NCI-H82 treated with DMSO at 0.1 percent for 48 hours (cell line): Measurements from ENCODE around the gene TGFBRAP1.
"Not testable (repeated sequence)": the region's sequence is repeated elsewhere in the genome, so short reads cannot be mapped to it uniquely, and the experiment has no call there.

Experiments used
- DNase-seq: peaks from one replicate; lab custom pipeline; 2025; ENCODE audit not compliant: unreplicated experiment; lab: John Stamatoyannopoulos, UW

Gene TGFBRAP1

DNA sequence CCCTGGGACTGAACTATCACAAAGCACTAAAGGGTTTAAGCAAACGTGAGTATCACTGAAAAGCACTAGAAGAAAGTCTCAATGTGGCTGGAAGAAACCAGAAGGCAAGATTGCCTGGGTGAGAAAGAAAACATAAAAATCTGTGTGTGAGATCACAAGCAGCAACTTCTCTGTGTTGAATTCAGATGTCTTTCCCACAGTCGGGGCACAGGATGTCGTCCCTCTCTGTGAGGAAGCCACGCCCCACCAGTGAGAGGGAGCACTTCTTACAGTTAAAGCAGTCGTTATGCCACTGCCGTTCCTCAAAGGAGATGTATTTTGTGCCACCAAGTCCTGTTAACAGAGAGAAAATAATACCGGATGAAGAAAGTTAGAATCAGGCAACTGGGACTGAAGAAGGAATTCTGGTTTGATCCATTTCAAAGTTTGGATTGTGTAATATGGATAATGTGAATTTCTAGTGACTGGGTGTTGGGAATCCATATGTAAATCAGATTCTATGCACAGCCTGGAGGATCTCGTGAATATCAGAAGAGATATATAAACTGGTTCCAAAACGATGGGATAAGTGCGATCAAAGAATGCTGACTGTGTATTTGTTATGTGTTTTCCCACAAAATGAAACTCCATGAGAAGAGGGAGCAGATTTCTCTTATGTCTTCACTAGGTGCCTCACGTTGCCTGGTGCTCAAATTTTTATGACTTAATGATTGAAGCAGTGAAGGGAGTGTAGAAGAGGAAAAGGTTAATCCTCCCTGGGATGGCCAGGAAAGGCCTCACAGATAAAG is 31.8 kb upstream of the TGFBRAP1 start:
- no peak for DNase-seq

DNA sequence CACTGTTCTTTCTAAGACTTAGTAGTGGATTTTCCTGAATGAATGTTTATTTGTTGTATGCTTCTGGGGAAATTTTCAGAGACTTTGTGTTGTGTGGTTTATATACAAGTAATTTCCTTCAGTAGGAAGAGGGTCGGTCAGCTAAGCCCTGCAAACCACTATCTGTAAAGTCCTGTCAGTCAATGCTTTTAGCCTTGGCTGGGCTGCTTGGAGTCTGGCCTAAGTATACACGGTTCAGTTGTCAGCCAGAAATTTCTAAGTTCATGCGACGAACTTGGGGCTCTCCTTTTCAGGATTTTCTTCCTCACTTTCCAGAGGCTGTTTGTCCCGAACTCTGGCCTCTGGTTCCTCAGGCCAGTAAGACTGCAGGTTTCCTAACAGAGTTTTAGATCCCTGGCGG is 29.1 kb upstream of the TGFBRAP1 start:
- no peak for DNase-seq

DNA sequence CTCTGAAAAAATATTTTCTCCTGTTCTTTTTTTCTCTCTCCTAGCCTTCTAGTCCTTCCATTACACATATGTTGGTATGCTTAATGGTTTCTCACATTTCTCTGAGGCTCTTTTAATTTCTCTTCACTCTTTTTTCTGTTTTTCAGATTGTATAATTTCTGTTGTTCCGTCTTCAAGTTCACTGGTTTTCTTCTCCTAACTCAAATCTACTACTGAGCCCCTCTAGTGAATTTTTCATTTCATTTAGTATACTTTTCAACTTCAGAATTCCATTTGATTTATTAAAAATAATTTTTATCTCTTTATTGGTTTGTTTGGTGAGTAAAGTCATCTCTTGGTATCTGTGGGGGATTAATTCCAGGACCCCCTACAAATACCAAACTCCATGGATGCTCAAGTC is 27.6 kb upstream of the TGFBRAP1 start:
- no peak for DNase-seq

DNA sequence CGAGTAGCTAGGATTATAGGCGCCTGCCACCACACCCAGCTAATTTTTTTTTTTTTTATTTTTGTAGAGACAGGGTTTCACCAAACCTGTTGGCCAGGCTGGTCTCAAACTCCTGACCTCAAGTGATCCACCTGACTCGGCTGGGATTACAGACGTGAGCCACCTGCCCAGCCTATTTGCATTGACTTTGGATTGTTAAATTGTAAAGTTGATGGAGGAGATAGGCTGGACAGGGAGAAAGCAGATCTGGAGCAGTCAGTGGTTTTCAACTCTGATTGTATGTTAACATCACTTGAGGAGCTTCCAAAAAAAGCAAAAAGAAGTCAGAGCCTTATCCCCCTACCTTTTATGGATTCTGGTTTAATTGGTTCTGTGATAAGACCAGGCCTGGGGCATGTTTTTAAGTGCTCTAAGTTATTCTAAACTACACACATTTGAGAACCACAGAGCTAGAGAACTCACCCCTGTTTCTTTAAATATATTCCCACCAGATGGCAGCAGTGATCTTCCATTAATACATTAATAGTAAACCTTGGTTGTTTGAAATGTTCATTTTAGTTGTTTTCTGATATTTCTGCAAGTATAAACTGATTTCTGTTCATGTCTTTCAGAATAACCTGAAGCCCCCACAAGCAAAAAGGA is 15.3 kb upstream of the TGFBRAP1 start:
- DNase-seq, result no peak

DNA sequence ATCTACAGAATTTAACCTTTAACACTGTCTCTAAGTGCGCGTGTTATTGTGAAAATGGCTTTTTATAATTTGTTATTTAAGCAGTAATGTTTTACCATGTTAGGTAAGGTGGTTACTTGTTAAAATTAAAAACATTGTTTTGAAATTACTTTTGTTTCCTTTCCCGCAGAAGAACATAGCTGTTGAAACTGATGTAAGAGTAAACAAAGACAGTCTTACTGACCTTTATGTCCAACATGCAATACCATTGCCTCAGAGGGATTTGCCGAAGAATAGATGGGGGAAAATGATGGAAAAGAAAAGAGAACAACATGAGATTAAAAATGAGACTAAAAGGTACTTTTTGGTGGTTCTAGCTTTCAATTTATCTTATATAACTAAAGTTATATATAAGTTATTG is 9.9 kb upstream of the TGFBRAP1 start:
- no peak for DNase-seq

DNA sequence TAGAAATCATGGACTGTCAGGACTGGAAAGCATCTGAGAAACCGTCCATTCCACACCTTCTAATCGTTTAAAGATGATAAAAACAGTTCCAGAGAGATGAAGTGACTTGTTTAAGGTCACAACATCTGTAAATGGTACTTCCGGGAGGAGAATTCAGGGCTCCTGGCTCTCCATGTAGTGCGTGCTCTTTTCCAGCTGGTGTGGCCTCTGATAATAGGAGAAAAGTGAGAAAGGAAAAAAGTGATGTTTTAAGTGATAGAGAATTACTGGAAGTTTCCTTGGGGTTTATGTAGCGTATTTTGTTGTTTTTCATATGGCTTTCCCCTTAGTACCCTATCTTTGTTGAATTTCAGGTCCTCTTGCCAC is 8.5 kb upstream of the TGFBRAP1 start:
- DNase-seq, result no peak

DNA sequence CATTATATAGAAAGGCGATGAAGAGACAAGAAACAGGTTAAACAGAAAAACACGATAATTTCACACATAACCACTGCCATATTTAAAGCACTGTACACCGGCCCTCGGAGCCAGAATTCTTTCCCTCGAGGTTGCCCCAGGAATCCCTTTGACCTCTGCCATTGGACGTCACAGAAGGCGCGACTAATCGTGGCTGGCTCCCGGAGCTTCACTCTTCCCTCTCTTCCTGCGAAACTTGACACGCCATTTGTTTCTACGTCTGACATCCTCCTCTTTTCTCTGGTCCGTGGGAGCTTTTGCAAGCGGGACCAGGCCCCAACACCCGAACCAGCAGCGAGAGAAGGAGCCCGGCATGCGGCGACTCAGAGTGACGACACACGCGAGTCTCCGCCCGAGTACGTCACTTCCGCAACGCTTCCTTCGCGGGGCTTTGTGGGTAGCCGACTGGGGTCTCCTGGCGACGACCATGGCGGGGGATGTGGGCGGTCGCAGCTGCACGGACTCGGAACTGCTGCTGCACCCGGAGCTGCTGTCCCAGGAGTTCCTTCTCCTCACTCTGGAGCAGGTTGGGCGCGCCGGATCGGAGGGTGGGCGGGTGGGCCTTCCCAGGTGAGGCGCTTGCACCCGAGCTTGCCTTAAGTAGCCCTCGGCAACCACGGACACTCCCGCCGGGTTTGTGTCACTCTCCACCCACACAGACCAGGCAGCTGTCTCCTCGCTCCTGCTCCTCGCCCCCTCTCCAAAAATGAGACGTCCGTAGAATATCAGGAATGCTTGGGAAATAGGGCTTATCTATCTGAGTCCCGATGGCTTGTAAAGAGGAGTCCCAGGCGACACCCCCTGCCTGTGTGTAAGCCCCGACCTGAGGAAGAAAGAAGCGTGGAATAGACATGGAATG is 7.8 kb upstream of the TGFBRAP1 start, which contains the start of gene C2orf49:
Gene C2orf49 (plus strand): TSS at position 419 of the 898 bp plus-strand sequence. CDS start 48 bp downstream, at position 467.
- DNase-seq, result peak; percentile 86

DNA sequence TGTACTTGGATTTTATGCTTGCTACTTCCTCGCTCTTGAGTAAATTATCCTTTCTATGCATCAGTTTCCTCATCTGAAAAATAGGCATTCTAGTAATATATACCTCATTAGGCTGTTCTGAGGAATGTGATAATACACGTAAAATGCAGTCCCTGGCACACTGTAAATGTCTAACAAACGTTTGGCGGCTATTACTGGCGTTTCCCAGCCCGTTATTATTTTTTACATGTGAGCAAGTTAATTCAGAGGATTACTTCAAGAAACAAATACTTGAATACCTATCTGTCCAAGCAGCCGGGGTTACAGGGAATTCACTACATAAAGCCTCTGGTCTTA is 7.2 kb upstream of the TGFBRAP1 start:
- no peak for DNase-seq

DNA sequence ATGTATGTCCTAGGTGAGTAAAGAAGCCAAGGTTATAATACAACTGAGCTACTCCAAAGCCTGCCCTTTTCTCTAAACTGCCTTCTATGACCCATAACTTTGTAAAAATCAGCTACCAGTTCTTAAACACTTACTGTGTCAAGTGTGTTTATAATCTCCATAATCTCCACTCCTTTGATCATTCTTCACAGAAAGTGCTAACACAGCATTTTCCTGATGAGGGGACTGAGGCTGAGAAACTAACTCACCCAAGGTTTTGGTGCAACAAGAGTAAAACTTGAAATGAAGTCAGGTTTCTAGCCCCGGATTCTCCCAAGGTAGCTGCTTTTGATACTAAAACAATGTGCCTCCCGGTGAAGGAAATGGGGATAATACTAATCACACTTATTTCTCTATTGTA is 5.9 kb upstream of the TGFBRAP1 start:
- DNase-seq, result no peak

DNA sequence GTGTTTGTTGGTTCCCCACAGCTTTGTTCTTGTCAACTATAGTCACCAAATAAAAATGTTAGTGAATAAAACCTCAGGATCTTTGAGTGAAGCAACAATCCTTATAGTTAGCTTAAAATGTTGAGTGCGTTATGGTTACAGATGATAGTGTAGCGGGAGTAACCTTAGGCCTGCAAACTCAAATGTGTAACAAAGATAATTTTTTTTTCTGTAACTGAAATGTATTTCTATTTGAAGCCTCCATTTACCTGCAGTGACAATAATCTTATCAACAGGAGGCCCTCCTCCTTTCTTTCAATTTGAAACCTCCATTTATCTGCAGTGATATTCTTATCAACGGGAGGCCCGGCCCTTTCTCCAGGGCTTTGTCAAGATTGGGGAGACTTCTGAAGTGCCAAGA is 4.7 kb upstream of the TGFBRAP1 start:
- no peak for DNase-seq

DNA sequence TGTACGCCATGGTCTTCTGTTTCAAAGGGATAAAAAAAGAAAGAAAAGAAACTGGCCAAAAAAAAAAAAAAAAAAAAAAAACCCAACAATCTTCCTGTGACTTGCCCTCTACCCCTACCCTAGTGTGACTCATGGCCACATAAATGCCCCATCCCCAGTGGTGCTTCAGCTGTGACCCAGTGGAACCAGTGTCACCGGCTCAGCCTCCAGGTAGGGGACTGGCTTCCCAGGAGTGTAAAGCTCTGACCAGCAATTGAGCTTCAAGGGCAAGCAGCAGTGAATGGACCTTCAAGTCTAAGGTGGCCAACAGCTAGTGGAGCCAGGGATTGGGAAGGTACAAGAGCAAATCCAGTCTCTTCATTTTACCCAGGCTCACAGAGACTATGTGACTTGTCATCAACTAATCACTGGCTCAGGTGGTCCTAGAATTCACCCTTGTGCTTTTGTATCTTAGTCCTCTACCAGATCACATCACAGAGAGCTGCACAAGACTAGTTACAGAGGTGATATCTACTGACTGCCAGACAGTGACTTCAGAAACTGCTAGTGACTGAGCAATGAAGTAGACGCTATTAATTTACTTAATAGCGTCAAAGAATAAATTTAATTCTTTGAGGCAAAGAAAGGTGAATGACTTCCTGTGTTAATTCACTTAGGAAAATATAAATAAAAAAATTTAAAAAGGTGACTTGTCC is 1.3 kb upstream of the TGFBRAP1 start:
- no peak for DNase-seq

DNA sequence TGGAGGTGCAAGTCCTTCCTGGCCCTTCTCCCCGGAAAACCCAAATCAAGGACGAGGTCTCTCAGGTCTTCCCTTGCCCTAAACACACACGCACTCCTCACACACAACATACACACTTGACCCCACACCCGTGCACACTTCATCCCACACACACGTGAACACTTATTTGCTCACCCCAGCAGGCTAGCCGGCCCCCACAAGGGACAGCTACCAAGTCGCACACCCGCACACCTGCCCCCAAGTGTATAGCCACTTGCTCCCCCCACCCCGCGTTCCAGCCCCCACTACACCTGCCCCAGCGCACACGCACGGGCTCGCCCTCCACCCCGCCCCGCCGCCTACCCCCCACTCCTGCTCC is 359 bp downstream of the TGFBRAP1 start:
- no peak for DNase-seq

DNA sequence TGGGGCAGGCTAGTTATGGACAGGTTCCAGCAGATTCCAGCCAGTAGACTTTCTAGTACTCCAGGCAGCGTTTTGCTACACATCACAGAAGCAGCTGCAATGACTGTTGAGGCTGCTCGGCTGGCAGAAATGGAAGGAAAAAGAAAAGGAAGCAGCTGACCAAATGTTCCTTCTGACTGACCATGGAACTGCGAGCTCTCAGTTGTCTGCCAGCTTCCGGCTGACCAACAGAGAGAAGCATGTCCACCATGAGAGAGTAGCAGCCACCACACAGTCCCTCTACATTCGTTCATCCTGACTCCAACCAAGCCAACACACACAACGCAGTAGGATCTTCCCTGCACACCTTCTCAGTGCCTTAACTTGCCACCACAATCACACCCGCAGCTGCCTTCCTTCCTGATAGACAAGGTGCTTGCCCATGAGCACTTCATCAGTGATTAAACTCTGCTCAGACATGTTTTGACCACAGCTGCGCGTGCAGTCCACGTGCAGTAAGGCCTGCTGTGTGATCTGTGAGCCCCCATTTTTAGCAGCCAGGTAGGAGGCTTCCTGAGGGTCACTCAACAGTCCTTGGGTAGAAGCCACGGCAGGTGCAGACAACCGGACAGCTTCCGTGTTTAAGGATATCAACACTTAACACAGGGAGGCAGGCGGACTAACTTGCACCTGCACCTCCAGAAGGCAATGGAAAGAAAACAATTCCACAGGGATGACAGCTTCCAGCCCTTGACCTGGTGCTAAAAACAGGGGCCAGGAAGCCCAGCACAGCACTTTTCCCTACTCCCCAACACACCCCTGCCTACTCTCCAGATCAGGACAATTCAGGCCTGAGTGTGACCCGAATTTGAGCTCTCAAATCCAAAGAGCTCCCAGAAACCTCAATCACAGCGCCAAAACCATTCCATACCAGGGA is 996 bp downstream of the TGFBRAP1 start:
- no peak for DNase-seq

DNA sequence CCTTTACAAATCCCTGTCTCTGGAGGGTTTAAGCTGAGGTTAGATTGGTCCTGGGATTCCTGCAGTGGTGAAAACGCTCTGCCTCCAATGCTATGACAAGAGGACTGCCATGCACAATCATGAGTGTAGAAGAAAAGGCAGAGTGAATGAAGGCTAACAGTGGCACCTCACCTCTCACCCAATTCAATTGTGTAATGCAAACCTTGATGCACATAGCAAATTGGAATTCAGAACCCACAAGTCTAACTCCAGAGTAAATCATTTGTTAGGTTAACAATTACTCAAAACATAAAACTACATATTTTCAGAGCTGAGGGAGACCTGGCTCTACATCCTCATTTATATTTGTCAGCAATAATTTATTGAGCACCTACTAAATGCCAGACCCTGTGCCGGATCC is 1.8 kb downstream of the TGFBRAP1 start:
- DNase-seq, result no peak

DNA sequence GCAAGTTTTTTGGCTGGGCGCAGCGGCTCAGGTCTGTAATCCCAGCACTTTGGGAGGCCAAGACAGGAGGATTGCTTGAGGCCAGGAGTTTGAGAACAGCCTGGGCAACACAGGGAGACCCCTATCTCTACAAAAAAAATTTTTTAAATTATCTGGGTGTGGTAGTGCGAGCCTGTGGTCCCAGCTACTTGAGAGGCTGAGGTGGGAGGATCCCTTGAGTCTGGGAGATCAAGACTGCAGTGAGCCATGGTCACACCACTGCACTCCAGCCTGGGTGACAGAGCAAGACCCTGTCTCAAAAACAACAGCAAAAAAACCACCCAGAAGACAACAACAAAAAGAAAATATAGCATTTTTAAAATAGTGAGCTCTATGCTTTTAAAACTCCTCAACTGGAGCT is 2.3 kb downstream of the TGFBRAP1 start:
- DNase-seq, result not testable (repeated sequence)

DNA sequence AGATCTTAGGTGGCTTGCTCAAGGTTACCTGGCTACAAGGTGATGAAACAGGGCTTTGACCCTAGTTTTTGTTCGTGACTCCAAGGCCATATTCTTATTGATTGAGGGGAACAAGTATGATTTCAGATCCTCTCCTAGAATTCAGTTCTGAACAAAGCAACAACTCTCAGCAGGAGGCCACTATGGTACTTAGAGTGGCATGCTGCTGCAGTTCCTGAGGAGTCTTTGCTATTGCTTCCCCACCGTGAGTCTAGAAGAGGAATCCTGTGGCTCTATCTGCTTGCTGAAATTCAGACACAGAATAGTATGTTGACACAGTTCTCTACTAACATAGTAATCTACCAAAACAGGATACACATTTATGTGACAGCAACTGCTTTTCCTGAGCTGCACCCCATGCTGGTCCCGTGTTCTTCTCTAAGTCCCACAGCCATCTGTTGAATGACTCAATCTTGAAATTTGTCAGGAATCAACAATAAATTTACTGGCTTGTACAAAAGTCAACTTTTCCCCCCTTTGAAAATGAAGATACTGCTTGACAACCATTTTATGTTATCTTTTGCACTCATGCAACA is 4.1 kb downstream of the TGFBRAP1 start:
- no peak for DNase-seq

DNA sequence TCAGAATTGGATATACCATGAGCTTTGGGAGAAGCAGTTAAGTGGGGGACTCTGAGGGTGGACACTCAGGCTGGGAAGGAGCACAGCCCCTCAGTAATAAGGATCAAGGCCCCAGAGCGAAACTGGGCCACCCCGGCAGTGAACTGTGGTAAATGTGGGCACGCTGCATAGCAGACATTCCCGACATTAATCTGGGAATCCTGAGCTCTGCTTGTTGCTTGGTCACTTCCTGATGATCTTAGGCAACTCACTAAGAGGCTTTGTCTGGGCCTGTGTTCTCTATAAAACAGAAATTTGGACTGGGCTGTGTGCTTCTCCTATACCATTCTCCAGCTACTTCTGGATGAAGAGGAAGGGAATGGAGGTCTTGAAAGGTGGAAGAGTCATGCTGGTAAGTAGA is 4.8 kb downstream of the TGFBRAP1 start:
- no peak for DNase-seq

DNA sequence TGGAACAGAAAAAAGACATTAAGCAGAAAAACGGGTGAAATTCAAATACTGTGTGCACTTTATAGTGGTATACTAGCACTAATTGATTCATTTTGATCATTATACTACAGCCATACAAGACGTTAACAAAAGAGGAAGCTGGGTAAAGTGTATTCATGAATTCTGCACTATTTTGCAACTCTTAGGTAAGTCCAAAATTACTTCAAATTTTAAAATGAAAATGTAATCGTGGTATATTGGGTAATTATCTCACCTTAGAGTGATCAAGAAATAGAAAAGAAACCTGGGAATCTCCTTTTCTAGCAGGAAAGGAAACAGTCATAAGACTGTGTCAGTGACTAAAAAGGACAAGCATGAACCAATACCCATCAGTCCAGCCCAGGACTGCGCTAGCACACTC is 5.4 kb downstream of the TGFBRAP1 start:
- no peak for DNase-seq

DNA sequence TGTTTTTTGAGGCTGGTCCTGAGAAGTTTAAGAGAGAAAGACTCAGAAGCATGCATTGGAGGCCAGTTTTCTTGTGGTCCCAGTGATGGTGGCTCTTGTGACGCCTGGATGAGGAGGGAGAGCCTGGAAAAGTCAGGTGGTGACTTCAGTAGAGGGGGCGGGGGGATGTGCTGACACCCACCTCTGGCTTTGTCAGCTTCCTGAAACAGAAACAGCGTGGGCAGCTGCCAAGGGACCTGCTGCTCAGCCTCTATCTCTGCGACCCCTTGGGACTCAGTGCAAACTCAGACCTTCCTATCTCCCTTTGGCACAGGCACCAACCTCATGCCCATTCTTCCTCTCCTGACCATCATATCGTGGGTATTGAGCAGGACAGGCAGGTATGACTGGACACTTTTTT is 6.4 kb downstream of the TGFBRAP1 start:
- DNase-seq, result no peak
